ENCODE measurements around the gene HMMR. TPM values are rescaled to one million over a fixed set of nuclear protein-coding genes. Genes with fewer than 3 reads are reported as not detected.

HMMR gene
- total and polyA plus RNA-seq, 9 of the 15 experiments (the other 6 are each of a cell fraction or from before 2014, with no cell fraction given), result 74.9 to 133 (median 90.8) TPM

DNA sequence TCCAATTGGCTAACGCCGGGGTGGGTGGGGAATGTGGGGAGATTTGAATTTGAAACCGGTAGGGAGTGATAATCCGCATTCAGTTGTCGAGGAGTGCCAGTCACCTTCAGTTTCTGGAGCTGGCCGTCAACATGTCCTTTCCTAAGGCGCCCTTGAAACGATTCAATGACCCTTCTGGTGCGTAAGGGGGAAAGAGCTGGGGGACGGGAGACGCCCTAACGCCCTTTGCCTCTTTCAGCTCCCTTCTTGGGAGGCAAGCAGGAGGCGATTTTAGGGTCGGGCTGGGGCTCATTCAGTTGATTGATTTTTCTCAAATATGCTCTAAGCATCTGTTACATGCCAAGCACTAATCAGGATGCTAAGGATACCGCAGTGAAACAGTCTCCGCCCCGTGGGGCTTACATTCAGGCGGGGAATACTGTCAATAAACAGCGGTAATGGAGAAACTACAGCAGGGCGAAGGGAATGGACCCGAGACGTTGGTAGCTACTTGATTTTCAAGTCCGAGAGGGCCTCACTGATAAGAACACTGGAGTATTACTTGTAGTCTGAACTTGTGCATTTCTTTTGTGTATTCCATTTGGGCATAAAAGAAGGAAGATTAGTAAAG is at the start of gene HMMR (continued):
- TF ChIP-seq, protein P1, sequence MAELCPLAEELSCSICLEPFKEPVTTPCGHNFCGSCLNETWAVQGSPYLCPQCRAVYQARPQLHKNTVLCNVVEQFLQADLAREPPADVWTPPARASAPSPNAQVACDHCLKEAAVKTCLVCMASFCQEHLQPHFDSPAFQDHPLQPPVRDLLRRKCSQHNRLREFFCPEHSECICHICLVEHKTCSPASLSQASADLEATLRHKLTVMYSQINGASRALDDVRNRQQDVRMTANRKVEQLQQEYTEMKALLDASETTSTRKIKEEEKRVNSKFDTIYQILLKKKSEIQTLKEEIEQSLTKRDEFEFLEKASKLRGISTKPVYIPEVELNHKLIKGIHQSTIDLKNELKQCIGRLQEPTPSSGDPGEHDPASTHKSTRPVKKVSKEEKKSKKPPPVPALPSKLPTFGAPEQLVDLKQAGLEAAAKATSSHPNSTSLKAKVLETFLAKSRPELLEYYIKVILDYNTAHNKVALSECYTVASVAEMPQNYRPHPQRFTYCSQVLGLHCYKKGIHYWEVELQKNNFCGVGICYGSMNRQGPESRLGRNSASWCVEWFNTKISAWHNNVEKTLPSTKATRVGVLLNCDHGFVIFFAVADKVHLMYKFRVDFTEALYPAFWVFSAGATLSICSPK (IDR thresholded peaks at IDR 0.05; ENCODE audit: borderline replicate concordance), result no peak
- TF ChIP-seq, protein P2, sequence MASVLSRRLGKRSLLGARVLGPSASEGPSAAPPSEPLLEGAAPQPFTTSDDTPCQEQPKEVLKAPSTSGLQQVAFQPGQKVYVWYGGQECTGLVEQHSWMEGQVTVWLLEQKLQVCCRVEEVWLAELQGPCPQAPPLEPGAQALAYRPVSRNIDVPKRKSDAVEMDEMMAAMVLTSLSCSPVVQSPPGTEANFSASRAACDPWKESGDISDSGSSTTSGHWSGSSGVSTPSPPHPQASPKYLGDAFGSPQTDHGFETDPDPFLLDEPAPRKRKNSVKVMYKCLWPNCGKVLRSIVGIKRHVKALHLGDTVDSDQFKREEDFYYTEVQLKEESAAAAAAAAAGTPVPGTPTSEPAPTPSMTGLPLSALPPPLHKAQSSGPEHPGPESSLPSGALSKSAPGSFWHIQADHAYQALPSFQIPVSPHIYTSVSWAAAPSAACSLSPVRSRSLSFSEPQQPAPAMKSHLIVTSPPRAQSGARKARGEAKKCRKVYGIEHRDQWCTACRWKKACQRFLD (CRISPR knock-in tag; IDR thresholded peaks at IDR 0.05), result 0 out of 2 replicates have a peak, but pooled peaks have one; percentile 31
- TF ChIP-seq POLR2G (IDR thresholded peaks at IDR 0.05; ENCODE audit: low read depth, low read length), result no peak
- peak; percentile 90 for TF ChIP-seq TAF1 (IDR thresholded peaks at IDR 0.05; ENCODE audit: control insufficient read depth, extremely low read depth, insufficient read depth, low read length, severe bottlenecking)
- TF ChIP-seq ZKSCAN1 (IDR thresholded peaks at IDR 0.05; ENCODE audit: low read depth, low read length), result no peak
- TF ChIP-seq POLR2AphosphoS5 (IDR thresholded peaks at IDR 0.05; ENCODE audit: control insufficient read depth, insufficient read depth, low read depth, low read length), result peak; percentile 90
- TF ChIP-seq MYBL2 (IDR thresholded peaks at IDR 0.05; ENCODE audit: low read depth), result peak; percentile 97
- TF ChIP-seq MYBL2 (CRISPR knock-in tag; IDR thresholded peaks at IDR 0.05; ENCODE audit: borderline replicate concordance), result no peak; the same call in 1 of the 2 replicates
- no peak for TF ChIP-seq STAG1 (CRISPR knock-in tag; IDR thresholded peaks at IDR 0.05; ENCODE audit: borderline replicate concordance)
- peak in 1 of 2 experiments; percentile 77; a peak in 2 of 4 replicates for TF ChIP-seq HDAC1 (IDR thresholded peaks at IDR 0.05)
- no peak for TF ChIP-seq SMARCC2 (IDR thresholded peaks at IDR 0.05; ENCODE audit: low read depth)
- TF ChIP-seq, protein P3, sequence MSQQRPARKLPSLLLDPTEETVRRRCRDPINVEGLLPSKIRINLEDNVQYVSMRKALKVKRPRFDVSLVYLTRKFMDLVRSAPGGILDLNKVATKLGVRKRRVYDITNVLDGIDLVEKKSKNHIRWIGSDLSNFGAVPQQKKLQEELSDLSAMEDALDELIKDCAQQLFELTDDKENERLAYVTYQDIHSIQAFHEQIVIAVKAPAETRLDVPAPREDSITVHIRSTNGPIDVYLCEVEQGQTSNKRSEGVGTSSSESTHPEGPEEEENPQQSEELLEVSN (IDR thresholded peaks at IDR 0.05; ENCODE audit: borderline replicate concordance in 1 of 2, extremely low read depth in 1 of 2, insufficient read depth in 1 of 2, insufficient read length in 1 of 2, low read depth in 1 of 2, low read length in 1 of 2, poor library complexity in 1 of 2, severe bottlenecking in 1 of 2), result peak in 1 of 2 experiments; percentile 20
- TF ChIP-seq CREB1 (IDR thresholded peaks at IDR 0.05), result no peak; the same call in 1 of the 2 replicates
- 0 out of 2 replicates have a peak, but pooled peaks have one; percentile 23 for TF ChIP-seq CREB1 (CRISPR knock-in tag; IDR thresholded peaks at IDR 0.05)
- TF ChIP-seq, protein P4, sequence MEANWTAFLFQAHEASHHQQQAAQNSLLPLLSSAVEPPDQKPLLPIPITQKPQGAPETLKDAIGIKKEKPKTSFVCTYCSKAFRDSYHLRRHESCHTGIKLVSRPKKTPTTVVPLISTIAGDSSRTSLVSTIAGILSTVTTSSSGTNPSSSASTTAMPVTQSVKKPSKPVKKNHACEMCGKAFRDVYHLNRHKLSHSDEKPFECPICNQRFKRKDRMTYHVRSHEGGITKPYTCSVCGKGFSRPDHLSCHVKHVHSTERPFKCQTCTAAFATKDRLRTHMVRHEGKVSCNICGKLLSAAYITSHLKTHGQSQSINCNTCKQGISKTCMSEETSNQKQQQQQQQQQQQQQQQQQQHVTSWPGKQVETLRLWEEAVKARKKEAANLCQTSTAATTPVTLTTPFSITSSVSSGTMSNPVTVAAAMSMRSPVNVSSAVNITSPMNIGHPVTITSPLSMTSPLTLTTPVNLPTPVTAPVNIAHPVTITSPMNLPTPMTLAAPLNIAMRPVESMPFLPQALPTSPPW (CRISPR knock-in tag; IDR thresholded peaks at IDR 0.05), result no peak
- no peak for TF ChIP-seq FOXP1 (CRISPR knock-in tag; IDR thresholded peaks at IDR 0.05)
- TF ChIP-seq, protein P5, sequence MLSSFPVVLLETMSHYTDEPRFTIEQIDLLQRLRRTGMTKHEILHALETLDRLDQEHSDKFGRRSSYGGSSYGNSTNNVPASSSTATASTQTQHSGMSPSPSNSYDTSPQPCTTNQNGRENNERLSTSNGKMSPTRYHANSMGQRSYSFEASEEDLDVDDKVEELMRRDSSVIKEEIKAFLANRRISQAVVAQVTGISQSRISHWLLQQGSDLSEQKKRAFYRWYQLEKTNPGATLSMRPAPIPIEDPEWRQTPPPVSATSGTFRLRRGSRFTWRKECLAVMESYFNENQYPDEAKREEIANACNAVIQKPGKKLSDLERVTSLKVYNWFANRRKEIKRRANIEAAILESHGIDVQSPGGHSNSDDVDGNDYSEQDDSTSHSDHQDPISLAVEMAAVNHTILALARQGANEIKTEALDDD (IDR thresholded peaks at IDR 0.05), result no peak
- no peak for TF ChIP-seq POLR2AphosphoS2 (IDR thresholded peaks at IDR 0.05; ENCODE audit: low read length)
- 0 out of 2 replicates have a peak, but pooled peaks have one; percentile 22 for TF ChIP-seq CBFB (CRISPR knock-in tag; IDR thresholded peaks at IDR 0.05)
- peak; percentile 29; the same call in 1 of the 2 replicates for TF ChIP-seq NFIC (IDR thresholded peaks at IDR 0.05)
- 0 out of 2 replicates have a peak, but pooled peaks have one; percentile 43 for TF ChIP-seq ARID2 (IDR thresholded peaks at IDR 0.05)

Measured in K562 (cell line).